HepG2 (cell line): ENCODE measurements around the gene SHLD1. TPM values are rescaled to one million over a fixed set of nuclear protein-coding genes. Genes with fewer than 3 reads are reported as not detected.
"Not testable (repeated sequence)": the region's sequence is repeated elsewhere in the genome, so short reads cannot be mapped to it uniquely, and the experiment has no call there.

ENCODE experiments used
- FLYWCH1 ChIP-seq: sonication (generic); formaldehyde crosslinking; IDR thresholded peaks from 2 replicates; pipeline ENCODE4 v1.8.1; 2023; ENCODE audit warnings: mild to moderate bottlenecking, missing genetic modification reagents
- MED13 ChIP-seq: sonication (generic); formaldehyde crosslinking; IDR thresholded peaks from 2 replicates; pipeline ENCODE4 v1.5.0; 2020; ENCODE audit warnings: missing genetic modification reagents
- NRL ChIP-seq: sonication (generic); formaldehyde crosslinking; IDR thresholded peaks from 2 replicates; pipeline ENCODE4 v1.5.0; 2020; ENCODE audit warnings: missing genetic modification reagents, mild to moderate bottlenecking, moderate library complexity, borderline replicate concordance
- SALL2 ChIP-seq: sonication (generic); formaldehyde crosslinking; IDR thresholded peaks from 2 replicates; pipeline ENCODE4 v1.8.1; 2023; ENCODE audit warnings: mild to moderate bottlenecking, missing genetic modification reagents, inconsistent platforms
- SRY ChIP-seq: sonication (generic); formaldehyde crosslinking; IDR thresholded peaks from 2 replicates; pipeline ENCODE4 v1.8.0; 2022; ENCODE audit warnings: mild to moderate bottlenecking, missing genetic modification reagents
- TBP ChIP-seq: sonication (generic); formaldehyde crosslinking; IDR thresholded peaks from 2 replicates; pipeline ENCODE4 v1.5.0; 2020; ENCODE audit warnings: missing genetic modification reagents
- TCF12 ChIP-seq, 2 experiments: fragments of 450-650 bp in 1 of 2; sonication (generic) in 1 of 2; formaldehyde crosslinking in 1 of 2; IDR thresholded peaks; 2 replicates each; pipeline versions ENCODE4 v1.6.1 to v1.8.0; 2017 to 2022; ENCODE audit warnings: antibody characterized with exemption in 1 of 2, mild to moderate bottlenecking in 1 of 2, missing genetic modification reagents in 1 of 2, moderate library complexity in 1 of 2
- ZFAT ChIP-seq: sonication (generic); formaldehyde crosslinking; conservative IDR thresholded peaks from 2 replicates; pipeline ENCODE4 v1.8.1; 2023; ENCODE audit warnings: missing genetic modification reagents, inconsistent platforms
- ZFP62 ChIP-seq: sonication (generic); formaldehyde crosslinking; IDR thresholded peaks from 2 replicates; pipeline ENCODE4 v1.4.0; 2020; ENCODE audit warnings: missing genetic modification reagents
- ZNF264 ChIP-seq: sonication (generic); formaldehyde crosslinking; IDR thresholded peaks from 2 replicates; pipeline ENCODE4 v1.4.0; 2020; ENCODE audit warnings: missing genetic modification reagents
- ZNF546 ChIP-seq: sonication (generic); formaldehyde crosslinking; conservative IDR thresholded peaks from 2 replicates; pipeline ENCODE4 v1.8.1; 2023; ENCODE audit warnings: mild to moderate bottlenecking, missing genetic modification reagents
- ZNF556 ChIP-seq: sonication (generic); formaldehyde crosslinking; IDR thresholded peaks from 2 replicates; pipeline ENCODE4 v1.4.0; 2020; ENCODE audit warnings: mild to moderate bottlenecking, missing genetic modification reagents, borderline replicate concordance
- ZNF703 ChIP-seq: sonication (generic); formaldehyde crosslinking; IDR thresholded peaks from 2 replicates; pipeline ENCODE4 v1.5.1; 2020; ENCODE audit warnings: missing genetic modification reagents, mild to moderate bottlenecking, moderate library complexity, borderline replicate concordance
- ZNF737 ChIP-seq: sonication (generic); formaldehyde crosslinking; IDR thresholded peaks from 2 replicates; pipeline ENCODE4 v1.5.0; 2020; ENCODE audit warnings: missing genetic modification reagents, mild to moderate bottlenecking, borderline replicate concordance
- ZNF766 ChIP-seq: sonication (generic); formaldehyde crosslinking; IDR thresholded peaks from 2 replicates; pipeline ENCODE4 v1.5.0; 2020; ENCODE audit warnings: missing genetic modification reagents, borderline replicate concordance
- ZNF777 ChIP-seq: sonication (generic); formaldehyde crosslinking; IDR thresholded peaks from 2 replicates; pipeline ENCODE4 v1.4.0; 2020; ENCODE audit warnings: missing genetic modification reagents
- ZNF816 ChIP-seq: sonication (generic); formaldehyde crosslinking; IDR thresholded peaks from 2 replicates; pipeline ENCODE4 v1.8.0; 2022; ENCODE audit warnings: missing genetic modification reagents, mild to moderate bottlenecking, borderline replicate concordance
- polyA plus RNA-seq, 8 experiments: library from polyadenylated mRNA; depleted of rRNA in 3 of 8; stranded (reverse) in 7 of 8; unstranded in 1 of 8; fragments of >200 nt; fragmentation: Illumina TruSeq in 4 of 8; extraction: Trizol in 4 of 8; gene quantifications; 2 replicates each; pipeline versions ENCODE4 v1.2.1 to v1.2.3, GENCODE V29; 2011 to 2016; ENCODE audit warnings: low read depth in 4 of 8, missing spikeins in 1 of 8, mixed read lengths in 1 of 8; ENCODE audit not compliant: insufficient read depth in 1 of 8
- total RNA-seq, 5 experiments: library from RNA; depleted of rRNA; stranded (reverse); fragments of >200 nt; fragmentation: Illumina TruSeq; extraction: Trizol; gene quantifications; 2 replicates each; pipeline ENCODE4 v1.2.3, GENCODE V29; 2016; ENCODE audit warnings: low read depth in 1 of 5
- TF ChIP-seq, protein P1 (sequence below): sonication (generic); formaldehyde crosslinking; IDR thresholded peaks from 2 replicates; pipeline ENCODE4 v1.4.0; 2020; ENCODE audit warnings: missing genetic modification reagents; ENCODE audit errors: not compliant biosample characterization
- TF ChIP-seq, protein P2 (sequence below): sonication (generic); formaldehyde crosslinking; IDR thresholded peaks from 2 replicates; pipeline ENCODE4 v1.5.0; 2020; ENCODE audit warnings: mild to moderate bottlenecking, missing genetic modification reagents
- TF ChIP-seq, protein P3 (sequence below): sonication (generic); formaldehyde crosslinking; IDR thresholded peaks from 2 replicates; pipeline ENCODE4 v1.4.0; 2020; ENCODE audit warnings: mild to moderate bottlenecking, missing genetic modification reagents
- TF ChIP-seq, protein P4 (sequence below): sonication (generic); formaldehyde crosslinking; IDR thresholded peaks from 2 replicates; pipeline ENCODE4 v1.5.0; 2020; ENCODE audit warnings: missing genetic modification reagents

Gene SHLD1
- total and polyA plus RNA-seq, 2 of the 13 experiments (the other 11 are each of a cell fraction or from before 2014, with no cell fraction given), result 8.9 to 10.0 TPM

DNA sequence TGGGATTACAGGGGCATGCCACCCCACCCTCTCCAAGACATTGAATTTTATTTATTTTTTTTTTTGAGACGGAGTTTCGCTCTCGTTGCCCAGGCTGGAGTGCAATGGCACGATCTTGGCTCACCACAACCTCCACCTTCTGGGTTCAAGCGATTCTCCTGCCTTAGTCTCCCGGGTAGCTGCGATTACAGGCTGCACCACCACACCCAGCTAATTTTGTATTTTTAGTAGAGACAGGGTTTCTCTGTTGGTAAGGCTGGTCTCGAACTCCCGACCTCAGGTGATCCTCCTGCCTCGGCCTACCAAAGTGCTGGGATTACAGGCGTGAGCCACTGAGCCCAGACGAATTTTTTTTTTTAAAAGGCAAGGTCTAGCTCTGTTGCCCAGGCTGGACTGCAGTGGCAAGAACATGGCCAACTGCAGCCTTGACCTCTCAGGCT, 669 bp upstream of the SHLD1 start (continued):
- TF ChIP-seq TCF12 (IDR thresholded peaks at IDR 0.05), result not testable (repeated sequence)
- TF ChIP-seq TCF12 (CRISPR knock-in tag; IDR thresholded peaks at IDR 0.05) (peak; percentile 63; the same call in 1 of the 2 replicates), ZNF816 (CRISPR knock-in tag) (0 out of 2 replicates have a peak, but pooled peaks have one; percentile 22), SALL2 (CRISPR knock-in tag) (0 out of 2 replicates have a peak, but pooled peaks have one; percentile 23), TBP (CRISPR knock-in tag) (0 out of 2 replicates have a peak, but pooled peaks have one; percentile 36), ZFP62 (CRISPR knock-in tag) (0 out of 2 replicates have a peak, but pooled peaks have one; percentile 28), SRY (0 out of 2 replicates have a peak, but pooled peaks have one; percentile 55), FLYWCH1 (CRISPR knock-in tag) (0 out of 2 replicates have a peak, but pooled peaks have one; percentile 78), ZNF777 (peak; percentile 39; the same call in 1 of the 2 replicates), ZFAT (CRISPR knock-in tag) (peak; percentile 72; the same call in 1 of the 2 replicates), MED13 (peak; percentile 76; the same call in 1 of the 2 replicates), ZNF766 (CRISPR knock-in tag) (0 out of 2 replicates have a peak, but pooled peaks have one; percentile 21), ZNF703 (CRISPR knock-in tag) (peak; percentile 54; the same call in 1 of the 2 replicates), ZNF546 (CRISPR knock-in tag) (0 out of 2 replicates have a peak, but pooled peaks have one; percentile 38), ZNF556 (peak; percentile 12; the same call in 1 of the 2 replicates), NRL (CRISPR knock-in tag) (peak; percentile 57; the same call in 1 of the 2 replicates), ZNF264 (CRISPR knock-in tag) (peak; percentile 51; the same call in 1 of the 2 replicates), ZNF737 (CRISPR knock-in tag) (peak; percentile 30; the same call in 1 of the 2 replicates)
- TF ChIP-seq, protein P1, sequence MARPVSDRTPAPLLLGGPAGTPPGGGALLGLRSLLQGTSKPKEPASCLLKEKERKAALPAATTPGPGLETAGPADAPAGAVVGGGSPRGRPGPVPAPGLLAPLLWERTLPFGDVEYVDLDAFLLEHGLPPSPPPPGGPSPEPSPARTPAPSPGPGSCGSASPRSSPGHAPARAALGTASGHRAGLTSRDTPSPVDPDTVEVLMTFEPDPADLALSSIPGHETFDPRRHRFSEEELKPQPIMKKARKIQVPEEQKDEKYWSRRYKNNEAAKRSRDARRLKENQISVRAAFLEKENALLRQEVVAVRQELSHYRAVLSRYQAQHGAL (CRISPR knock-in tag), result peak; percentile 17
- TF ChIP-seq, protein P2, sequence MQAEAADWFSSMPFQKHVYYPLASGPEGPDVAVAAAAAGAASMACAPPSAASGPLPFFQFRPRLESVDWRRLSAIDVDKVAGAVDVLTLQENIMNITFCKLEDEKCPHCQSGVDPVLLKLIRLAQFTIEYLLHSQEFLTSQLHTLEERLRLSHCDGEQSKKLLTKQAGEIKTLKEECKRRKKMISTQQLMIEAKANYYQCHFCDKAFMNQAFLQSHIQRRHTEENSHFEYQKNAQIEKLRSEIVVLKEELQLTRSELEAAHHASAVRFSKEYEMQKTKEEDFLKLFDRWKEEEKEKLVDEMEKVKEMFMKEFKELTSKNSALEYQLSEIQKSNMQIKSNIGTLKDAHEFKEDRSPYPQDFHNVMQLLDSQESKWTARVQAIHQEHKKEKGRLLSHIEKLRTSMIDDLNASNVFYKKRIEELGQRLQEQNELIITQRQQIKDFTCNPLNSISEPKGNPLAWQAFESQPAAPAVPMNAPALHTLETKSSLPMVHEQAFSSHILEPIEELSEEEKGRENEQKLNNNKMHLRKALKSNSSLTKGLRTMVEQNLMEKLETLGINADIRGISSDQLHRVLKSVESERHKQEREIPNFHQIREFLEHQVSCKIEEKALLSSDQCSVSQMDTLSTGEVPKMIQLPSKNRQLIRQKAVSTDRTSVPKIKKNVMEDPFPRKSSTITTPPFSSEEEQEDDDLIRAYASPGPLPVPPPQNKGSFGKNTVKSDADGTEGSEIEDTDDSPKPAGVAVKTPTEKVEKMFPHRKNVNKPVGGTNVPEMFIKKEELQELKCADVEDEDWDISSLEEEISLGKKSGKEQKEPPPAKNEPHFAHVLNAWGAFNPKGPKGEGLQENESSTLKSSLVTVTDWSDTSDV, result peak; percentile 79; the same call in 1 of the 2 replicates
- TF ChIP-seq, protein P3, sequence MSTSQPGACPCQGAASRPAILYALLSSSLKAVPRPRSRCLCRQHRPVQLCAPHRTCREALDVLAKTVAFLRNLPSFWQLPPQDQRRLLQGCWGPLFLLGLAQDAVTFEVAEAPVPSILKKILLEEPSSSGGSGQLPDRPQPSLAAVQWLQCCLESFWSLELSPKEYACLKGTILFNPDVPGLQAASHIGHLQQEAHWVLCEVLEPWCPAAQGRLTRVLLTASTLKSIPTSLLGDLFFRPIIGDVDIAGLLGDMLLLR (CRISPR knock-in tag), result 0 out of 2 replicates have a peak, but pooled peaks have one; percentile 26
- TF ChIP-seq, protein P4, sequence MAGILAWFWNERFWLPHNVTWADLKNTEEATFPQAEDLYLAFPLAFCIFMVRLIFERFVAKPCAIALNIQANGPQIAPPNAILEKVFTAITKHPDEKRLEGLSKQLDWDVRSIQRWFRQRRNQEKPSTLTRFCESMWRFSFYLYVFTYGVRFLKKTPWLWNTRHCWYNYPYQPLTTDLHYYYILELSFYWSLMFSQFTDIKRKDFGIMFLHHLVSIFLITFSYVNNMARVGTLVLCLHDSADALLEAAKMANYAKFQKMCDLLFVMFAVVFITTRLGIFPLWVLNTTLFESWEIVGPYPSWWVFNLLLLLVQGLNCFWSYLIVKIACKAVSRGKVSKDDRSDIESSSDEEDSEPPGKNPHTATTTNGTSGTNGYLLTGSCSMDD (CRISPR knock-in tag), result 0 out of 2 replicates have a peak, but pooled peaks have one; percentile 73
- TF ChIP-seq, all 625 proteins: peak for 24; not testable (repeated sequence) for 601
